CD4-positive, alpha-beta T cell treated with Interleukin-17A for 1 hour (primary cell): Measurements from ENCODE around the gene HPCAL1.

Experiments
- DNase-seq: peaks from one replicate; pipeline ENCODE4 v3.0.0-alpha.2; 2020

Gene HPCAL1

DNA sequence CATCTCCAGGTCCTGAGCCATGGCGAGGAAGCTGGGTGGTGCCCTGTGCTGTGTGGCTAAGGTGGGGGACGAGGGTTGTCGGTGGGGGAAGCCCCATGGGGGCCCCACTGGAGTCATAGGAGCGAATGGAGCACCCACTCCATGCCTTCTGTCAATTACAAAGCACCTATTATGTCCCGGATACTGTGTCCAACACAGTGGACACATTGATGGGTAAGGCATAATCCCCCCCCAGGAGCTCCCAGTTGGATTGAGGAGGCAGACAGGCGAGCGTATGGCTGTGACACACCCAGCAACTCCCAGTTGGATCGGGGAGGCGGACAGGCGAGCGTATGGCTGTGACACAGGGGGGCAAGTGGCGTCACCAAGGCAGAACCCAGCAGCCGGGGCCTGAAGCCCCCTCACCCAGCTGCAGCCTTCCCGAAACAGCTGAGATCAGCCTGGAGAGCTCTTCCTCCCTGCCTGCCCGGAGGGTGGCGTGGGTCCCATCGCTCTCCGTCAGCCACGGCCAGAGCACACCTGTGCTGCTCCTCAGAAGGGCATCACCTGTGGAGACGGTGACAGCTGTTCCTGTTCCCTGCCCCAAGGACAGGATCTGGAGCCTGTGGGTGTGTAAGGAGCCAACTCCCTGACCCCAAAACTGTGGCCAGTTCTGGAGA is 69.6 kb downstream of the HPCAL1 start:
- DNase-seq: no peak

DNA sequence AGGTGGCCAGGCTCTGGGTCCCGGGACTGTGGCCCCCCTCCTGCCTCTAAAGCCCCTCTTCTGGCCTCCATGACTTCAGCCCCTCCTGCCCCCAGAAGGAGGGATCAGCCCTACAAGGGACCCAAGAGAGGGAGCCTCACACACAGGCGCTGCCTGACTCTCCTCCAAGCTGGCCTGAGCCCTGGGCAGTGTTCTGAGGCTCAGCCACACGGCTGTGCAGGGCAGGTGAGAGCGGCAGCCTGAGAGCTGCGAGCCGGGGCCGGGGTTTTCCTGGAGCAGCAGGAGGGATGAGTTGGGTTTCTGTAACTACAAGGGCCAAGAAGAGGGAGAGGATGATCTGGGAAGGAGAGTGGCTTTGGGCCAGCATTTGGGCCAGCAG is 70.1 kb downstream of the HPCAL1 start:
- DNase-seq: no peak

DNA sequence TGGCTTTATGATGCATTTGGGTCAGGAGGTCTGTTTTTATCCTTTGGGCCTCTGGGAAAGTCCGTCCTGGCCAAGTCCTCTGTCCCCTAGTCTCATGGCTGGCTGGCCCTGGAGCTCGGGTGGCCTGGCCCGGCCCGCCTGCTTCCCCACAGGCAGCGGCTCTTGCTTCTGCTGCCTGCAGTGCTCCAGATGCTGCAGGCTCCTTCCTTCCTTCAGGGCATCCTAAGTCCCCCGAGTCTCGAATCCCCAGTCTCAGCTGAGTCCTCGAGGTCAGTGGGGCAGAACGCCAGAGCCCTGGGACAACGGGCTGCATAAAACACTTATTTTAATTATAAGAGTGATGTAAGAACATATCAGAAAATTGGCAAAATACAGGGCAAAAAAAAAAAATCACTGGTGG is 71.2 kb downstream of the HPCAL1 start:
- DNase-seq: no peak

DNA sequence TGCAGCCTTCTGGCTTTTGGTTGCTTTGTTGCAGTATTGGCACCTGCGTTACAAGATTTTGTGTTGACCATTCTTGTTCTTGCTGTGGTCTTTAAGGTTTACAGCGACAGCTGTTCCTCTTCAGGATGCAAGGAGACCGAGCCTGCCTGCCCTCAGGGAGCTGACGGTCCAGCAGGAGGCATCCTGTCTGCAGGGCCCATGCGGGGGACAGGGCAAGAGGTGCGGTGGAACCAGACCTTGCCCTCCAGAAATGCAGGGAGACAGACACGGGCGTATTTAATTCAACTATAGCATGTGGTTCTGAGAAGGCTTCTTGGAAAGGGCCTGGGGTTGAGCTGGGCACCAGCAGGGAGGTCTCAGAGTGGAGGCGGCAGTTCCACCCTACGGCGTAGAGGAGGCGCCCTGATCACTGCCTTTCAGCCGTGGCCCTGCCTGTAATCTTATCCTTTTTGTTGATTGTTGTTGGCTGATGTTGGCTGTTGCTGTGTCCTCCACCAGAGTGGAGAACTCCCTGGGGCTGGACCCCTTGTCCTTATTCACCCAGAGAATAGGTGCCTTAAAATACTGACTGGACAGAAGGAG is 71.7 kb downstream of the HPCAL1 start:
- no peak for DNase-seq

DNA sequence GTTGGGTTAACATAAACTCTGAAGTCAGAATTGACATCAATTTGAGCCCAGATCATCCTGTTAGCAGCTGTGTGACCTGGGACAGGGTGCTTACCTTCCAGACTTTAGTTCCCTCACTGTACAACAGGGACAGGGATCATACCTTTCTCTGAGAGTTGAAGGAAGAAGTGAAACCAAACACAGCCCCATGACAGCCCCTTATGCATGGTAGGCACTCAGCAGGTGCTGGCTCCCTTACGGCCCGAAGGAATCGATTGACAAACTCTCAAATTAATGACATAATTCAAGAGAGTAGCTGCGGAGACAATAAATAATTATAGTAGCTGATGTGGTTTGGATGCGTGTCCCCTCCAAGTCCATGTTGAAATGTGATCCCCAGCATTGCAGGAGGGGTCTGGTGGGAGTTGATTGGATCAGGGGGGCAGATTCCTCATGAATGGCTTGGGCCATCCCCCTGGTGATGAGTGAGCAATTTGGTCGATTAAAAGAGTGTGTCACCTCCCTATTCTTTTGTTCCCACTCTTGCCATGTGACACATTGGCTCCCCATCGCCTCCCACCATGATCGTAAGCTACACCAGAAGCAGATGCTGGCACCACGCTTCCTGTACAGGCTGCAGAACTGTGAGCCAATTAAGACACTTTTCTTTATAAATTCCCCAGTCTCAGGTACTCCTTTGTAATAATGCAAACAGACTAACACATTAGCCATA is 73.0 kb downstream of the HPCAL1 start:
- DNase-seq: no peak

DNA sequence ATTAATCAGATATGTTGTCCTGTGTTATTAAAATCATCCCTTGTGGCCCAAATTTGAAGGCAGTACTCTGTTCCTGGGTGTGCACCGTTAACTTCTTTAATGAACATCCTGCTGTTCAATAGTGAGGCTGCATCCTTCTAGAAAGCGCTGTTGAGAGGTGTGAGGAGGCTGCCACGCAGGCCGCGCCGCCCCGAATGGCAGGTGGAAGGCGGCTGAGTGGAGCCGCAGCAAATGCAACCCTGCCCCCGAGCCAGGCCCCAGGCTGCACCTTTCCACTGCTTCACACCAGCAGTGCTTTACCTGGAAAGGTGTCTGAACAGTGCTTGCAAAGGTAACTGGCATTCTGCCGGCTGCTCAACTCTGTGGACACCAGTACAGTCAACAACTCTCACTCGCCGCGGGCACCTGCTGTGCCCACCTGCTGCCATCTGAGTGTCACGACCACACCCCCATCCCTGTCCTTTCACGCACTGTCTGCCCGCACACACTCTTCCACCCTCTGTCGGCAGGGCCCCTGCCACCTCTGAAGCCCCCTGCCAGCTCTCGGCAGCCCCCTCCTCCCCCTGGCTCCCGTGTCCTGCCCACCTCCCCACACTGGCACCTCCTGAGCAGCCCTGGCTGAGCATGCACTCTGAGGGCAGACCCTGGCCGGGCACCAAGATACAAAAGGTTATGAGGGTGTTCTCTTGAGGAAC is 74.5 kb downstream of the HPCAL1 start:
- DNase-seq: no peak

DNA sequence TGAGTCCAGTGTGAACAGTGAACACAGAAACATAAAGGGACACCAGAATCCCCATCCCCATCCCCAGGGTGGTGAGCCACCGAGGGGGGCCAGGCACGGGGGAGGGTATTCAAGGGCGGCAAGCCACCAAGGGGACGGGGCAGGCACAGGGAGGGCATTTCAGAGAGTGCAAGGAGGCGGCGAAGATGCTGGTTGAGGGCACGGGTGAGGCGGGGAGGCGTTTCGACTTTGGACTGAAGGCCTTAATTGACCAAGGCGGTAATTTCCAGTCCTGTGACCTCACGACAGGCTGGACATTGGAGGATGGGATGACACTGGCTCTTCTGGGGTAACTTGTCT is 75.0 kb downstream of the HPCAL1 start:
- no peak for DNase-seq

DNA sequence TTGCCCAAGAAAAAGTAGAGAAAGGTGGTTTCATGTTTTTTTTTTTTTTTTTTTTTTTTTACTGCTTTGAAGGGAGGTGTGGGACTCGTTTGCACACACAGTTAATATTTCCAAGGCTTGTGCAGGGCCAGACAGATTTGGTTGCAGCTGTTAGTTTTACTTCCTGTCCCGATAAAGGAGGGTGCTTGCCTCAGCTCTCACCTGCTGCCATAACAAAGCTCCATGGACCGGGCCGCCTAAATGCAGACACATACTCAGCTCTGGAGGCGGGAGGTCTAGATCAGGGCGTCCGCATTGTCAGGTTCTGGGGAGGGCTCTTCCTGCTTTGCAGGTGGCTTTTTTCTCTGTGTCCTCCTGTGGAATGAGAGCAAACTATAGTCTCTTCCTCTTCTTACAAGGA is 75.5 kb downstream of the HPCAL1 start:
- peak; percentile 26 for DNase-seq

DNA sequence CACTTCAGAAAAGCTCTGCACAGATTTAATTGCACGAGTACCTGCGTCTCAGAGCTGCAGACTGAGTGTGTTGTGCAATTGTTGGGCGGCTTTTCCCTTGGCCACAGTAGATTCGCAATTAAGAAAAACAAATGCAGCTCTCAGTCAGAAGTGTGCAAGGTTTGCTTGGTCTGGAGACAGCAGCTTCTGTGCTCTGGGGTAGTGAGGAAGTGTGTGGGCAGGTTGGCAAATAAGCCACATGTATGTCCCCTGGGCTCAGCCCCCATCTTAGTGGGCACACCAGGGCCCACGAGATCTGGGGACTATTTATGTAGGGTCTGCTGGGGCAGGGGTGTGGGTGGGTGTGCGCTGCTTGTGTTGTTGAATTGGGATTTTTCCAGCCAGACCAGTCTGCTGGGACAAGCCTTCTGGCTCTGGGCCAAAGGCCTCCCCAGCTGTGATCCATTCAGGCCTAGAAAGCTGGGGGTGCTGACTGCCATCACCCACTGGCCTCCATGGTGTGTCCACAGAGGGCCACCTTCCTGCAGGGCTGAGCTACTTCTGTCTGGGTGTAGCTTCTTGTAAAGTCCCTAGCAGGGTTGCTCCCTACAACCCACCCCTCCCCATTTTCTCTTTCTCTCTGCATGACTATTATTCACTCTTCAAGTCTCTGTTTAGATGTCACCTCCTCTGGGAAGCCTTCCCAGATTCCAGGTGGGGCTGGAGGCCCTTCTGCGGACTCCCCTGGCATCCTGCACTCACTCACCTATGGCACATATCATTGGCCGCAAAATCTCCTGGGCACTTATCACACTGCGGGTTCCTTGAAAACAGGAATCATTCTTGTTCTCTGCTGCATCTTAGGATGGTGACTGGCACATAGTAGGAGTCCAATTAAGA is 77.6 kb downstream of the HPCAL1 start:
- DNase-seq: no peak

DNA sequence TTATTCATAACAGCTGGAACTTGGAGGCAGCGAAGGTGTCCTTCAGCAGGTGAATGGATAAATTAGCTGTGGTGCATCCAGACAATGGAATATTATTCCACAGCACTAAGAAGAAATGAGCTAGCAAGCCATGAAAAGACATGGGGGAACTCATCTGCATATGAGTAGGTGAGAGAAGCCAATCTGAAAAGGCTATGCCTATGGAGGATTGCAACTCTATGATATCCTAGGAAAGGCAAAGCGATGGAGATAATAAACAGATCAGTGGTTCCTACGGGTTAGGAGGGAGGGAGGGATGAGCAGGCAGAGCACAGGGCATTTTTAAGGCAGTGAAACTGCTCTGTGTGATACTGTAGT is 79.3 kb downstream of the HPCAL1 start:
- DNase-seq: no peak

DNA sequence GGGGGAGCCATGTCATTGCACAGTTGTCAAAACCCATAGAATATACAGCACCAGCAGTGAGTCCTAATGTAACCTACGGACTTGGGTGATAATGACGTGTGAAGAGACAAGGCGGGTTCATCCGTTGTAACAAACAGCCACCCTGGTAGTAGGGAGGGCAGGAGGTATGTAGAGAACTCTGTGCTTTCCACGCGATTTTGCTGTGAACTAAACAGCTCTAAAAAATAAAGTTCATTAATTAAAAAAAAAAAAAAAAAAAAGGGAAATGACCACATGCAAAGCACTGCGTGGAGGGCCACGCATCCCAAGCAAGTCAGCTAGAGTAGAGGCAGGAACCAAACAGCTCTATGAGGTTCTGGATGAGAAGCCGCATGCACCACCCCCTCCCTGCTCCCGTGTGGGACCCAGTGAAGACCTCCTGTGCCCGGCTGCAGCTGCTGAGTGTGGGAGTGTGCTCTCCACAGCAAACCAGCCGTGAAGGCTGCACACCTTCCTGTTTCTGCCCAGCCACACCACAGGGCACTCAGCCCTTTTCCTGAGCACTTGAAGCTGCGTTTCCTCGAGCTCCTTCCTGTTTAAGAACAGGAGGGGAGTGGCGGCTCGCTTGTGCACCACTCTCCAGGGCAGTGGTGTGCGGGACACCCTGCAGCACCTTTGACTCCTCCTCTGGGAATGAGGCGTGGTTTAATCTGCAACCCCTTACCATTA is 79.8 kb downstream of the HPCAL1 start:
- DNase-seq: peak; percentile 61

DNA sequence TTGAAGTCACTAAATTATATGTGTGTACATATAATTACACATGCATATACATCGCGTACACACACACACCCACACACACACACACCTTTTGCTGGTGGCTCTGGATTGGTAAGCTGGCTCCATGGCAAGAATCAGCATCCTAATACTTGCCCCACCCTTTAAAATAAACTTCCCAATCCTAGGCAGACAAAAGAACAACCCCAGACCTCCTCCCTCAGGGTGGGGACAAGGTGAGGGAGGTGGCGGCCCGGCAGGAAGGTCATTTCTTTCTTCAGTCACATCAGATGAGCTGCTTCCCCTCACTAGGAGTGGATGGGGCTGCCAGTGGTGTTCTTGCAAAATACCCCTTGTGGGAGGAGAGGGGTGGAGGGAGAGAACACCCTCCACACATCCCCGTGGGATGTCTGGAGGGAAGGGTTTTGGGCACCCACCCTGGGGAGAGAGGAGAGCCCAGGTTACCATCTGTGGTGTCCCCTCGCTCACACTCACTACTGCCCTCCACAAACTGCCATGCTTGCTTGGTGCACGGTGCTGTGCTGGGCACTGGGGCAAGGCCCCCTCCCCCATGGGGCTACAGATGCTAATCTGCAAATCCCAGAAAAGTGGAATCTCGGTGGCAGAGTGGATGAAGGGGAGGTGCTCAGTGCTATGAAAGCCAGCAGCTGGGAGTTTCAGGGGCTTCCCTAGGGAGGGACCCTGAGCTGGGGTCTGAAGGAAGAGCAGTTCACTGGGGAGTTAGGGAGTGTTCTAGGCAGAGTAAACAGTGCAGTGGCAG is 81.4 kb downstream of the HPCAL1 start:
- DNase-seq: no peak

DNA sequence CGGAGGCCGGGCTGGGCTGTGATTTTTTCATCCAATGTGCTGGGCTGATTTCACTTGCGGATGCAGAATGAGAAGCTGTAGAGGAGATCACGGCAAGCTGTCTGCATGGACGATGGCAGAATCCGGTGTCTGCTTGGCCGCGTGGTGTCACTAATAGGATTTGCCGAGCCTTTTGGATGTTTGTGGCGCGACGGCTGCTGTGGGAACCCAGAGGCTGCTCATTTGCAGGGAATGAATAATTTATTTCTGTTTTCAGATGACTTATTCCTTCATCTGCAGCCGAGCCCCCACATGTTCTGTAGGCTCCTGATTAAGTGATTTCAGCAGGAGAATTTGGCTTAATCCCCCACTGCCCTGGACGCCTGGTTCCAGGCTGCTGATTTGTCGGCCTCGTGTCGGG is 82.8 kb downstream of the HPCAL1 start:
- DNase-seq: no peak

DNA sequence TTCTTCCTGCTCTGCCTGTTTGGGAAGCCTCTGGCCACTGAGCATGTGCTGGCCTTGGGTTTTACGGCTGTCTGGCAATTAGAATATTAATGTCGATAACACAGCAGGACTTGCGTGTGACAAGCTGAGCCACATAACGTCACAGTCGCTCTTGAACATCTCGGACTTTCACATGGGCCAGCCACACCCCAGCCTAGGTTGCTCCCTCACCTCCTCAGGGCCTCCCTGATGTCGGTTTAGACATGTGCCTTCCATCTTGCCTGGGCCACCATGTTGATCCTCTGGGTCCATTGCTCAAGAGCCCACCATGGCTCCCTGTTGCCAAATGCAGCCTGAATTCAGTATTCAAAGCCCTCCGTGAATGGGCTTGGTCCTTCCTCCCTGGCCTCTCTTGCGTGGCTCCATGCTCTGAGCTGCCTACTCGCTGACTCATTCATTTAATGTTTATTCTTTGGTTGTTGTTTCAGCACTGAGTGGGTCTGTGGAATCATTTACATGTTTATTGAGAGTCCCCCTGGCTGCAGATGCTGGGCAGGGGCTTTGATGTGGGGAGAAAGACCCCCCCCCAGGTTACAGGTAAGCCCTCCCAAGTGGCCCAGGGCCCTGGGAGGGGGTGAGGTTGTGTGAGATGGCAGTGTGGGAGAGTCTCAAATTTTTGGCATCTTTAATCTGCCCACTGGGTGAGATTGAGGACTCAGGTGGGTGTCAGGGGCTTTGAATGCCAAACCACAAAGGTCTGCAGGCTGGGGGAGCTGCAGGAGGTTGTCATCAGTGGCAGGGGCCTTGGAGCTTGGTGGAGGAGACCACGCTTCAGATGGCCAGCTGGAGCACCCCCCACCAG is 83.4 kb downstream of the HPCAL1 start:
- DNase-seq: no peak

DNA sequence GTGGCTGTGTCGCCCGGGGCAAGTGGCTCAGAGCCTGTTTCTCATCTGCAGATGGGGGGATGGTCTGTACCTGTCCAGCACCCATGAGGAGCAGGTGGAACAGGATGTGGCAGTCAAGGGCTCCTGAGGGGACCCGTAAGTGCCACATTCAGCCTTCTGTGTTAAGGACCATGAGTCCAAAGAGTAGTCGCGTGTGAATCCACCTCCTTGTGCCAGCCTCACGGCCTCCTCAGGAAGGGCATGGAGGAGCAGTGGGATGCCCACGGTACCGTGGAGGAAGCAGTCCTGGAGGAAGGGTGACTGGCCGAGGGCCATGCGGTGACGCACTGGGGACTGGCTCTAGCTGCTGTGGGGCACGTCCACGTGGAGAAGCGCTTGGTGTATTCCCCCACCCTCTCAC is 84.3 kb downstream of the HPCAL1 start:
- no peak for DNase-seq

DNA sequence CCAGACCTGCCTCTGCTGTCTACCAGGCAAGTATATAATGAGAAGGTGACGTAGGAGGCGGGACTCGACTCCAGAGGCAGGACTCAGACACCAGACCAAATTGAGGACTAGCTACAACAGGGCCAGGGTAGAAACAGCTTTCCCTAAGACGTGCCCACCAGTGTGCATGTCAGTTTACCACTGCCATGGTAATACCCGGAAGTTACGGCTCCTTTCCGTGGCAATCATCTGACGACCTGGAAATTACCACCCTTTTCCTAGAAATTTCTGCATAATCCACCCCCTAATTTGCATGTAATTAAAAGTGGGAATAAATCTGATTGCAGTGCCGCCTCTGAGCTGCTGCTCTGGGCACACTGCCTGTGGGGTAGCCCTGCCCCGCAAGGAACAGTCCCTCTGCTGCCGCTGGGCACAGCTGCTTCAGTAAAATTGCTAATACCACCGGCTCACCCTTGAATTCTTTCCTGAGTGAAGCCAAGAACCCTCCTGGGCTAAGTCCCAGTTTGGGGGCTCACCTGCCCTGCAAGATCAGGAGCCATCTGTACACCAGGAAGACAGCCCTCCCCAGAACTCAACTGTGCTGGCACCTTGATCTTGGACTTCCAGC is 86.4 kb downstream of the HPCAL1 start:
- DNase-seq: no peak

DNA sequence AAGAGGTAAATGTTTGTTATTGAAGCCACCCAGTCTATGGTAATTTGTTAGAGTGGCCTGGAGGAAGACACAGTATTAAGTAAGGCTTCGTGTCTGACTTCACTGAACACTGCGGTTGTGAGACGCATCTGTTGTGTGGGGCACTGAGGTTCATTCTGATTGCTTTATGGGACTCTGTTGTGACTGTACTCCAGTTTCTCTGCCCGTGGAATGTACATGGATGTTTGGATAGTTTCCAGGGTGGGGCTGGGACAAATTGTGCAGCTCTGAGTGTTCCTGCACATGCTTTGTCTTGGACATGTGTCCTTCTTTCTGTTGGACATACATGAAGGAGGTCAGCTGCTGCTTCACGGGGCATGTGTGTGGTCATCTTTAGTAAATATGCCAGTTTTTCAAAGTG is 86.9 kb downstream of the HPCAL1 start:
- DNase-seq: no peak

DNA sequence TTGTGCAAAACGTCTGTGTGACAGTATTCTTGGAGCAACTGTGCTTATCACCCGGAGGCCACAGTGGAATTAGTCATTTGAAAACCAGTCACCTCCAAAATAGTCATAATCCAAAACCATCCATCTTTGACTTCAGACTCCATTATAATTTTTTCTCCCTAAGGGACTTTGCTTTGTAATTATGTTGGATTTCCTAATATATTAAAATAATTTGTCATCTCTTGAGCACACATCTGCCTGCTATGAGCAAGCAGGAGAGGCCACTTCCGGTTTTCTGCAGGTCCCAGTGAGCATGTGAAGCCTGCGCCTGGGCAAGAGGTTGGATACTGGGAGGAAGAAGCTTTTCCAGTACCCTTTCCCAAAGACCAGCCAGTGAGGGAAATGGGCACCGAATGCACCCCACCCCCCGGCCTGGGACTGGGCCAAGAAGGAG is 87.7 kb downstream of the HPCAL1 start:
- no peak for DNase-seq

DNA sequence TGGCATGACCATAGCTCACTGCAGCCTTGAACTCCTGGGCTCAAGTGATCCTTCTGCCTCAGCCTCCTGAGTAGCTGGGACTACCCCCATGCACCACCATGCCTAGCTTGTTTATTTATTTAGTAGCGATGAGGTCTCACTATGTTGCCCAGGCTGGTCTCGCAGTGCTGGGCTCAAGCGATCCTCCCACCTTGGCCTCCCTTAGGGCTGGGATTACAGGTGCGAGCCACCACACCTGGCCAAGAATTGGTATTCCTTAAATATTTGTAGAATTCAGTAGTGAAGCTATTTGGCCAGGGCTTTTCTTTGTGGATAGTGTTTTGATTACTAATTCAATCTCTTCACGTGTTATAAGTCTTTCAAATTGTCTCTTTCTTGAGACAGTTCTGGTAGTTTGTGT is 89.4 kb downstream of the HPCAL1 start:
- DNase-seq: no peak

DNA sequence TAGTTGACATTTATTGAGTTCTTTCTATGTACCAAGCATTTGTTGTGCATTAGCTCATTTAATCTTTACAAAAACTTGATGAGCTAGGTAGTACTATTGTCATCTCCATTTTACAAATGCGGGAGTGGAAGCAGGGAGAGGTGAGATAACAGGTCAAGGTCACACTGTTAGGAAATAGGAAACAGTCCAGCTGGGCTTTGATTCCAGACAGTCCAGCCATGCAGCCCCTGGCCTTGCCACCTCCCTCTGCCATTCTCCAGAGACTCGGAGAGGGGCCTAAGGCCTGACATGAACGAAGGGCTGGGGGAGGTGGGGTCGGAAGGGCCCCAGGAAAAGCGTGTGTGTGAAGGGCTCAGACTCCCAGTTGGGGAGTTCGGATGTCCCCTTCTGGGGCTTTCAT is 89.8 kb downstream of the HPCAL1 start:
- DNase-seq: no peak
